ENCODE measurements around the gene GALK1.

The GALK1 gene

DNA sequence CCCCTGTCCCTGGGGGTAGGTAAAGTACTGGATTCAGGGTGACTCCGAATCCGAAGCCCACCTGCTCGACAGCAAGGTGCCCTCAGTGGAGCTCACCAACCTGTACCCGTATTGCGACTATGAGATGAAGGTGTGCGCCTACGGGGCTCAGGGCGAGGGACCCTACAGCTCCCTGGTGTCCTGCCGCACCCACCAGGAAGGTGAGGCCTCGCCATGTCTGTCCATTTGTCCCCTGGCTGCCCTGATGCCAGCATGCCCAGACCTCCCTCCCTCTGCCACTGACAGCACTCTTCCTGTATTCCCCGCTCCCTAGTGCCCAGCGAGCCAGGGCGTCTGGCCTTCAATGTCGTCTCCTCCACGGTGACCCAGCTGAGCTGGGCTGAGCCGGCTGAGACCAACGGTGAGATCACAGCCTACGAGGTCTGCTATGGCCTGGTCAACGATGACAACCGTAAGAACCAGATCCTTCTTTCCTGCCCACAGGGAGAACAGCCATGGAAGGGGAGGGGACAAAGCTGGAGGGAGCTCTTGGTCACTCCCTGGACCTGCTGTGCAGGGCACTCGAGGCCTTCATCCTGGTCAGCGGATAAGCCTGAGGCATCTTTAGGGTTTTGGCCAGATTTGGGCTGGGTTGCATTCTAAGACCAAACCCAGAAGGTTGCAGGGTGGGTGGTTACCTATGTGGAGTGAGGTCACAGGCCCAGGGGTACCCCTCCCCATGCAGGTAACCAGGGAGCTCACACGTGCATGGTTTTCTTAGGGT is 14.2 kb downstream of the GALK1 start:
- DNase-seq (ENCODE audit: low read depth in 3 of 3): no peak

DNA sequence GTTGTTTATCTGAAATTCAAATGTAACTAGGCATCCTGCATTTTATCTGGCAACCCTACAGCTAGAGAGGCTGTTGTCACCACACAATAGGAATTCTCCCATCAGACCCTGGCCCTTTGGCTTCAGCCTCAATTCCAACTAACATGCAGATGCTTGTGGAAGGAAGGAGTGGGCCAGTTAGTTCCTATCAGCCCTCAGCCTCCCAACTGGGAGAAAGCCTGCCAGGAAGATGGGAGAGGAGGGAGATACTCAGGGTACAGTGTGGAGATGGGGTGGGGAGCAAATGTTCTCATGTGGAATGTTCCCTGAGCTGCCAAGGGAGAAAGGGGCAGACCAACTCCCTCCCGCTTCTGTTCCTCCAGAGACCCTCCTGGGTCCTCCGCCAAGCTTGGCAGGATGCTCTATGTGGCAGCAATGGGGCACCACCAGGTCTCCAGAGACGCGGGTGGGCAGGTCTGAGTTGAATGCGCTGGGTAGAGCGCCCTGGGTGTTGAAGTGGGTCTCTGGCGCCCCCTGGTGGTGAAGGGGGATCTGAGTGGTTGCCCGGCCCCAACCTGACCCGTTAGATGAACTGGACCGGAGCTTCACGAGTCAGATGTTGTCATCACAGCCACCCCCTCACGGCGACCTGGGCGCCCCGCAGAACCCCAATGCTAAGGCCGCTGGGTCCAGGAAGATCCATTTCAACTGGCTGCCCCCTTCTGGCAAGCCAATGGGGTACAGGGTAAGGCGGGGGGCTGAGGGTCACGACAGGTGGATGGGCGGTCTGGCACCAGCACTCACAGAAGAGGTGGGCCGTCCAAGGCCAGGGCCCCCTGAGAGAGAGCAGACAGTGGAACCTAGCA is 15.2 kb downstream of the GALK1 start:
- peak; percentile 75 to 94 (median 91) for DNase-seq (ENCODE audit: low read depth in 3 of 3)

DNA sequence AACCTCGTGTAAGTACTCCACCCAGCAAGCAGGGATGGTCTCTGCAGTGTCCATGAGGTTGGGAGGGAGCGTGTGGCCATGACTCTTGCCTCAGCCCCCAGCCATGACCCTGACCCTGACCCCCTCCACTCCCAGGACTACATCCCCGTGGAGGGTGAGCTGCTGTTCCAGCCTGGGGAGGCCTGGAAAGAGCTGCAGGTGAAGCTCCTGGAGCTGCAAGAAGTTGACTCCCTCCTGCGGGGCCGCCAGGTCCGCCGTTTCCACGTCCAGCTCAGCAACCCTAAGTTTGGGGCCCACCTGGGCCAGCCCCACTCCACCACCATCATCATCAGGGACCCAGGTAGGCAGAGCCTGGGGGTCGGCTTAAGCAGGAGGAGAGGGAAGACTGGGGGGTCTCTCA is 16.3 kb downstream of the GALK1 start:
- no peak for DNase-seq (ENCODE audit: low read depth in 3 of 3)

DNA sequence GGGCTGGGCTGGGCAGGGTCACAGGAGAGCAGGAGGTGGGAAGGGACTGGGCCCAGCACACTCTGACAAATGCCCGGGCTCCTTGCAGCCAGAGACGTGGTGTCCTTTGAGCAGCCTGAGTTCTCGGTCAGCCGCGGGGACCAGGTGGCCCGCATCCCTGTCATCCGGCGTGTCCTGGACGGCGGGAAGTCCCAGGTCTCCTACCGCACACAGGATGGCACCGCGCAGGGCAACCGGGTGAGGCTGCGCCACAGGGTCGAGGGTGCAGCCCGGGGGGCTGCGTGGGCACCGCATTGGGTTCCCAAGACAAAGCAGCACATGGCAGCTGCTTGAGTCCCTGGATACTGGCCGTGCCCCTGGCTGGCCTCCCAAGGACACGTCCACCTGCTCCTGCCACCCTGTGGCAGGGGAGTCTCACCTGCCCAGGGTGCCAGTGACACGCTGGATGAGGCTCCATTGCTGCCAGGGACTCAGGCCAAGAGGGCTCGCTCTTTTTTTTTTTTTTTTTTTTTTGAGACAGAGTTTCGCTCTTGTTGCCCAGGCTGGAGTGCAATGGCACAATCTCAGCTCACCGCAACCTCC is 21.3 kb downstream of the GALK1 start:
- no peak for DNase-seq (ENCODE audit: low read depth in 3 of 3)

- DNase-seq (ENCODE audit: low read depth in 3 of 3): no peak
These were observed 22.7 kb downstream of the GALK1 start for GRCh38 chr17:75742337-75742736.

GRCh38 chr17:75740631-75741077 is 24.3 kb downstream of the GALK1 start:
- DNase-seq (ENCODE audit: low read depth in 3 of 3): no peak

DNA sequence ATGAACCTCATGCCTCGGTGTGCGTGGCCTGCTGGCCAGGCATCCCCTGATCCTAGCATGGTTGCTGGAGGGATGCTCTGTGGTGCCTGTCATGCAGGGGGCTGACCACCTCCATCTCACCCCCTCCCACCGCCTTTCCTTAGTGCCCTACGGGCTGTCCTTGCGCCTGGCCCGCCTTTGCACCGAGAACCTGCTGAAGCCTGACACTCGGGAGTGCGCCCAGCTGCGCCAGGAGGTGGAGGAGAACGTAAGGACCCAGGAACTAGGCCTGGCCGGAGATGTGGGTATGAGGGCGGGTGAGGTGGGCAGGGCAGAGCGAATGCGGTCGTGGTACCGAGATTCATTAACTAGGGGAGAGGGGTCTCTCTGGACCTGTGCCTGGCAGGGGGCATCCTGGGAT is 24.8 kb downstream of the GALK1 start:
- no peak for DNase-seq (ENCODE audit: low read depth in 3 of 3)

DNA sequence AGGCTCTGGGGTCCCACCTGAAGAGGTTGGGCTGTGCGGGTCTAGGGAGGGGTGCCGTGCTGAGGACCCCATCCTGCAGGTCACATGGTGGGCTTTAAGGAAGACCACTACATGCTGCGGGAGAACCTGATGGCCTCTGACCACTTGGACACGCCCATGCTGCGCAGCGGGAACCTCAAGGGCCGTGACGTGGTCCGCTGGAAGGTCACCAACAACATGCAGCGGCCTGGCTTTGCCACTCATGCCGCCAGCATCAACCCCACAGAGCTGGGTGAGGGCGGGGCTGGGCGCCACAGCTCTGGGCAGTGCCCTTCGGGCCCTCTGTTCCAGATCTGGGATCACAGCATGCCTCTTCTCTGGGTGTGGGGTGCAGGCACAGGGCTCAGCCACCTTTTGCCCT is 25.2 kb downstream of the GALK1 start:
- no peak for DNase-seq (ENCODE audit: low read depth in 3 of 3)

DNA sequence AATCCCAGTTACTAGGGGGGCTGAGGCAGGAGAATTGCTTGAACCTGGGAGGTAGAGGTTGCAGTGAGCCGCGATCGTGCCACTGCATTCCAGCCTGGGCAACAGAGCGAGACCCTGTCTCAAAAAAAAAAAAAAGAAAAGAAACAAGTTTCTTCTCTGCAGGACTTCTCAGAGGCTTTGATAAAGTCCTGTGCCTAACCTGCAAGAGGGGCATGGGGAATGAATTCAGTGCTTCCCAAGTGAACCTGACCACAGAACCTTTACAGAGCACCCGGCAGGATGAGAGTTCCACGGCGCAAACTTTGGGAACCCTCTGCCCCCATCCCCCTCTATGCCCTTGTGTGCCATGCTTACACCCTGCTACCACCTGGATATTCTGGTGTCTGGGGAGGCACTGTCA is 25.8 kb downstream of the GALK1 start:
- DNase-seq (ENCODE audit: low read depth in 3 of 3): no peak

DNA sequence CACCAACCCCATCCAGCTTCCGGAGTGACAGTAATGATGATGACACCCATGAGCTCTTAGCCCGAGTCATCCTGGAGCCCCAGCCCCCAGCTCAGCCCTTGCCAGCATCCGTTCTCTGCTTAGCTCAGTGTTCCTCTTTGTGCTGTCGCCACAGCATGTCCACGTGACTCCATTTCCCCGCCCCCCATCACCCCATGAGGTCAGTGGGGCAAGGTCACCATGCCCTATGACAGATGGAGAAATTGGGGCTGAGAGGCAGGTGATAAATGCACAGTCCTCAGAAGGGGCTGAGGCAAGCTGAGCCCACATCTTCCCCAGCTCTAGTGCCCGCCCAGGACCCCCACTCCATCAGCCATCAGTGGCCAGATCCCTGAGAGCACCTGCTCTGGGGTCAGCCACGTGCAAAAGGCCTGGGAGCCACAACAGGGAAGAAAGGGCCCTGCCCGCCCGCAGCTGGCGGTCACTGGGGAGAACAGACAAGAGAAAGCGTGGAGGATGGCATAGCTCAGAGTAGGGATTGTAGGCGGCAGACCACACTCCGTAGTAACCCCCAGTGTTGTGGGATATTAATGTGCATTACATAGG is 26.7 kb downstream of the GALK1 start:
- DNase-seq (ENCODE audit: low read depth in 3 of 3): no peak

DNA sequence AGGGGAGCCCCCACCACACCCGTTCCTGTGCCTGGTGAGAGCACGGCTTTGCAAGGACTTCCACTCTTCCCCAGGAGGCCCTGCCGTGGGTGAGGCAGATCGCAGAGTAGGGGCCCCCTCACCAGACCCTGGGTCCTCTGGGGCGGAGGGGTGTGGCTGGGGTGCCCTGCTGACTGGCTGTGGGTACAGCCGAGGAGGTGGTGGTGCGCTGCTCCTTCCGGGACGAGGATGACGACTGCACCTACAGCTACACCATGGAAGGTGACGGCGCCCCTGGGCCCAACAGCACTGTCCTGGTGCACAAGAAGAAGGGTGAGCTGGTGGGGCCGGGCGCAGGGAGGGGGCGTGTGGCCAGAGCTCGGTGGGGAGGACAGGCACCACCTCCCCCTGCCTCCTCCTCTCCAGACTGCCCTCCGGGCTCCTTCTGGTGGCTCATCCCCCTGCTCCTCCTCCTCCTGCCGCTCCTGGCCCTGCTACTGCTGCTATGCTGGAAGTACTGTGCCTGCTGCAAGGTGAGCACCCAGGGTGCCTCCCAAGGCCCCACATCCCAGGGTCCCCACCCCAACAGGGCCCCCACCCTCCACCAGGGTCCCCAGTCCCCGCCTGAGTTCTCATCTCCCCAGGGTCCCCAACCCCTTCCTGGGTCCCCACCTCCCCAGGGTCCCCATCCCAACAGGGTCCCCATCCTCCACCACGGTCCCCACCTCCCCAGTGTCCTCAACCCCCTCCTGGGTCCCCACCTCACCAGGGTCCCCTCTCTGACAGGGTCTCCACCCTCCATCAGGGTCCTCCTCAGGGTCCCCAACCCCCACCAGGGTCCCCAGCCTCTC is 27.6 kb downstream of the GALK1 start:
- DNase-seq (ENCODE audit: low read depth in 3 of 3): no peak

DNA sequence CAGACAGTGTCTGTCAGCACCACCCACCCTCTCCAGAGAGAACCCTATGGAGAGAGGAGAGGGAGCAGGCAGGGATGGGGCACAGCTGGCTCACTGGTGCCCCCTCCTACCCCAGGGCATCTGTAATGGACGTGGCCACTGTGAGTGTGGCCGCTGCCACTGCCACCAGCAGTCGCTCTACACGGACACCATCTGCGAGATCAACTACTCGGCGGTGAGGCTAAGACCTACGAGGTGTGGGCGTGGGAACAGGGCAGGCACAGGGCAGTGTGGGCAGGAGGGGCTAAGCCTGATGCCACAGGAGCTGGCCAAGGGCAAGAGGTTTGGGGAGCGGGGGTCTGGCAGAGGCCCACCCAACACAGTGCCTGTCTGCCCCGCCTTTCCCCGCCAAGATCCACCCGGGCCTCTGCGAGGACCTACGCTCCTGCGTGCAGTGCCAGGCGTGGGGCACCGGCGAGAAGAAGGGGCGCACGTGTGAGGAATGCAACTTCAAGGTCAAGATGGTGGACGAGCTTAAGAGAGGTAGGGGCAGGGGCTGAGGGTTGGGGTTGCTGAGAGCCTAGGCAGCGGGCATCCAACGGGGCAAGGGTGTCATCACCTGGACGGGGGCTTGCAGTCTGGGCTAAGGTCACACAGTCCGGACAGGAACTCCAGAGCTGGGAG is 28.7 kb downstream of the GALK1 start:
- no peak for DNase-seq (ENCODE audit: low read depth in 3 of 3)

- DNase-seq (ENCODE audit: low read depth in 3 of 3): no peak
These were observed 30.2 kb downstream of the GALK1 start for GRCh38 chr17:75734674-75735294.

GRCh38 chr17:75733471-75733870 is 31.5 kb downstream of the GALK1 start:
- no peak for DNase-seq (ENCODE audit: low read depth in 3 of 3)

- DNase-seq (ENCODE audit: low read depth in 3 of 3): no peak
These were observed 33.1 kb downstream of the GALK1 start for GRCh38 chr17:75731716-75732498.

GRCh38 chr17:75731086-75731715 is 33.8 kb downstream of the GALK1 start:
- no peak for DNase-seq (ENCODE audit: low read depth in 3 of 3)

DNA sequence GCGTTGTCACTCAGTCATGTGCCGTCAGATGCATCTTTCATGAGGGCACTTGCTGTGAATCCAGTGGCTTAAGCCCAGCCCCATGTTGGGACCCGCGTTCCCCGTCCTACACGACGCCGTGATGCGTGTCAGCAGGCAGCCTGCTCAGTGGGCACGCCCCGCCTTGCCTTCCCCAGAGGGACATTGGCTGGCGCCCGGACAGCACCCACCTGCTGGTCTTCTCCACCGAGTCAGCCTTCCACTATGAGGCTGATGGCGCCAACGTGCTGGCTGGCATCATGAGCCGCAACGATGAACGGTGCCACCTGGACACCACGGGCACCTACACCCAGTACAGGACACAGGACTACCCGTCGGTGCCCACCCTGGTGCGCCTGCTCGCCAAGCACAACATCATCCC is 34.9 kb downstream of the GALK1 start:
- no peak for DNase-seq (ENCODE audit: low read depth in 3 of 3)

DNA sequence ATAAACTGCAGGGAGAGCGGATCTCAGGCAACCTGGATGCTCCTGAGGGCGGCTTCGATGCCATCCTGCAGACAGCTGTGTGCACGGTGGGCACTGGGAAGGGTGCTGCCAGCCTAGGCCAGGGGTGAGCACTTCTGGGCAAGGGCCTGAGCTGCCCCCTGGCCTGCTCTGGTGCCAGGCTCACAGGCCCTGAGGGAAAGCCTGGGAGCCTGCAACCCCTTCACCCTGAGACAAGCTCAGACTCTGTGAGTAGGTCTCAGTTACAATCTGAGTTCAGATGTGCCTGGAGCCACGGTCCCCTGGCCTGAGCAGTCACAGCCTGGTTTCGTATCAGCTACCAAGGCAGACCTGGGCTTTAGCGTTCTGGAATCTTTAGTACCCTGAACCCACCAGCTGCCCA is 35.6 kb downstream of the GALK1 start:
- no peak for DNase-seq (ENCODE audit: low read depth in 3 of 3)

GRCh38 chr17:75727391-75727790 is 37.6 kb downstream of the GALK1 start:
- DNase-seq (ENCODE audit: low read depth in 3 of 3): no peak

Data from stimulated activated CD4-positive, alpha-beta T cell treated with anti-CD3 and anti-CD28 coated beads, TNF-alpha, amount 100 ng/mL, for 48 hours (primary cell).